CD14-positive monocyte (primary cell): Measurements from ENCODE around the gene TAP2. TPM values are rescaled to one million over a fixed set of nuclear protein-coding genes. Genes with fewer than 3 reads are reported as not detected.
A peak's percentile ranks its signal among the peaks of the same experiment; 100 is the strongest.

ENCODE experiments used
- DNase-seq, 3 donors: peaks; one replicate each; pipeline ENCODE4 v3.0.0-alpha.2; 2011 to 2022
- H2AFZ ChIP-seq: 2 replicates; pipeline ENCODE4 v1.6.0; 2012; ENCODE audit warnings: mild to moderate bottlenecking, low read depth, low read length, inconsistent platforms; ENCODE audit not compliant: insufficient read depth, poor library complexity, severe bottlenecking
- H3K27ac ChIP-seq, 2 donors: 1 replicate in 1 of 2; 2 replicates in 1 of 2; pipeline ENCODE4 v1.5.1; 2012 to 2013; ENCODE audit warnings: low read length in 2 of 2, control low read depth in 1 of 2, inconsistent platforms in 1 of 2, low read depth in 1 of 2, mild to moderate bottlenecking in 1 of 2
- H3K27me3 ChIP-seq, 2 donors: one replicate each; pipeline versions ENCODE4 v1.6.0 to v1.6.1; 2011 to 2013; ENCODE audit warnings: low read length in 2 of 2; ENCODE audit not compliant: control insufficient read depth in 2 of 2, insufficient read depth in 2 of 2
- H3K36me3 ChIP-seq, 2 donors: replicated peaks in 1 of 2; 1 replicate in 1 of 2; 2 replicates in 1 of 2; pipeline versions ENCODE4 v1.5.1 to v1.6.1; 2012 to 2013; ENCODE audit warnings: low read length in 2 of 2, control low read depth in 1 of 2, inconsistent platforms in 1 of 2, mild to moderate bottlenecking in 1 of 2; ENCODE audit not compliant: insufficient read depth in 2 of 2, control insufficient read depth in 1 of 2
- H3K4me1 ChIP-seq, 2 donors: 1 replicate in 1 of 2; 2 replicates in 1 of 2; pipeline versions ENCODE4 v1.5.1 to v1.6.1; 2012 to 2013; ENCODE audit warnings: low read length in 2 of 2, control low read depth in 1 of 2, inconsistent platforms in 1 of 2, mild to moderate bottlenecking in 1 of 2, moderate library complexity in 1 of 2; ENCODE audit not compliant: insufficient read depth in 2 of 2, control insufficient read depth in 1 of 2
- H3K4me2 ChIP-seq: replicated peaks from 2 replicates; pipeline ENCODE3; 2012; ENCODE audit warnings: low read length, moderate library complexity, mild to moderate bottlenecking; ENCODE audit not compliant: poor library complexity, severe bottlenecking; ENCODE audit errors: extremely low read depth
- H3K4me3 ChIP-seq, 3 experiments: fragments of 200-600 bp in 1 of 3; sonication (generic) in 1 of 3; replicated peaks in 1 of 3; 1 replicate in 2 of 3; 2 replicates in 1 of 3; pipeline ENCODE4 v1.5.1; 2011 to 2013; ENCODE audit warnings: low read length in 3 of 3, mild to moderate bottlenecking in 3 of 3, control low read depth in 2 of 3, low read depth in 2 of 3, inconsistent platforms in 1 of 3, moderate library complexity in 1 of 3
- H3K79me2 ChIP-seq: 2 replicates; pipeline ENCODE4 v1.6.0; 2012; ENCODE audit warnings: mild to moderate bottlenecking, control low read depth, inconsistent platforms, low read length, moderate library complexity; ENCODE audit not compliant: insufficient read depth
- H3K9ac ChIP-seq: 2 replicates; pipeline ENCODE4 v1.6.0; 2017; ENCODE audit warnings: low read length, mild to moderate bottlenecking; ENCODE audit not compliant: insufficient read depth, poor library complexity, severe bottlenecking
- H3K9me3 ChIP-seq, 2 donors: replicated peaks in 1 of 2; 1 replicate in 1 of 2; 2 replicates in 1 of 2; pipeline versions ENCODE4 v1.5.1 to v1.6.1; 2012 to 2013; ENCODE audit warnings: low read length in 2 of 2, control low read depth in 1 of 2; ENCODE audit not compliant: control insufficient read depth in 1 of 2, insufficient read depth in 1 of 2
- H4K20me1 ChIP-seq: 2 replicates; pipeline ENCODE4 v1.6.0; 2012; ENCODE audit warnings: mild to moderate bottlenecking, low read length, control low read depth, moderate library complexity; ENCODE audit not compliant: insufficient read depth
- H3K27ac Mint-ChIP-seq, 7 donors: one replicate each; pipeline ENCODE4 v1.8.0; 2020; ENCODE audit warnings: mild to moderate bottlenecking in 7 of 7, mixed read lengths in 7 of 7, moderate library complexity in 6 of 7, inconsistent platforms in 2 of 7
- H3K27me3 Mint-ChIP-seq, 3 donors: one replicate each; pipeline ENCODE4 v1.8.0; 2021 to 2022; ENCODE audit warnings: low read depth in 3 of 3, mild to moderate bottlenecking in 3 of 3, mixed read lengths in 3 of 3, moderate library complexity in 3 of 3, inconsistent platforms in 1 of 3
- H3K36me3 Mint-ChIP-seq, 2 donors: one replicate each; pipeline ENCODE4 v1.8.0; 2020; ENCODE audit warnings: mixed read lengths in 2 of 2, inconsistent platforms in 1 of 2, mild to moderate bottlenecking in 1 of 2
- H3K4me1 Mint-ChIP-seq: one replicate; pipeline ENCODE4 v1.8.0; 2020; ENCODE audit warnings: mild to moderate bottlenecking, mixed read lengths
- H3K4me3 Mint-ChIP-seq, 2 donors: one replicate each; pipeline ENCODE4 v1.8.0; 2020; ENCODE audit warnings: mild to moderate bottlenecking in 2 of 2, mixed read lengths in 2 of 2, moderate library complexity in 1 of 2
- H3K9me3 Mint-ChIP-seq, 7 donors: one replicate each; pipeline ENCODE4 v1.8.0; 2020 to 2022; ENCODE audit warnings: mixed read lengths in 7 of 7, mild to moderate bottlenecking in 6 of 7, moderate library complexity in 6 of 7, inconsistent platforms in 2 of 7
- CTCF ChIP-seq: fragments of 200-600 bp; IDR thresholded peaks from one replicate; pipeline ENCODE4 v1.8.0; 2022; ENCODE audit warnings: antibody characterized with exemption, mild to moderate bottlenecking
- WGBS: methylation state at CpG from one replicate; pipeline ENCODE4 v1.1.5; 2013; ENCODE audit warnings: missing lambda C conversion rate; ENCODE audit not compliant: insufficient coverage; 5-methylcytosine and 5-hydroxymethylcytosine counted together
- intact Hi-C, 2 donors: fragments of 100-400 bp; cut with micrococcal nuclease; formaldehyde crosslinking; loops; one replicate each; pipeline versions ENCODE4 v1.15.0 to v1.15.1; 2023
- polyA plus RNA-seq, 3 donors: library from polyadenylated mRNA; depleted of rRNA in 1 of 3; unstranded in 2 of 3; stranded (reverse) in 1 of 3; fragments of 300-500 nt in 2 of 3; fragments of >200 nt in 1 of 3; fragmentation: Illumina TruSeq in 2 of 3; gene quantifications; 1 replicate in 2 of 3; 2 replicates in 1 of 3; pipeline ENCODE4 v1.2.3, GENCODE V29; 2012 to 2021

TAP2 gene
- polyA plus RNA-seq, 3 donors: 12.6 to 48.7 (median 25.9) TPM

GRCh38 chr6:32854376-32855178 is 16.0 kb upstream of the TAP2 start:
- peaks cover 62% of the 10 kb centered on the region for H3K4me1 Mint-ChIP-seq
- H3K9ac ChIP-seq: peak overlapping the region; percentile 92

More at GRCh38 chr6:32854376-32855178, 16.0 kb upstream of the TAP2 start:
- H3K4me1 ChIP-seq: peaks cover 47 to 61% of the 10 kb centered on the region in 2 donors
- intact Hi-C loops: loop anchor here in 1 of 2 donors (2.0 kb wide), 1 partner anchor 14 kb away; no protein-coding TSS in a partner anchor
- H3K4me3 ChIP-seq: peak overlapping the region; percentile 79 to 99 (median 98)
- peak overlapping the region; percentile 96 for H3K4me2 ChIP-seq
- peaks cover 74% of the 10 kb centered on the region for H3K79me2 ChIP-seq
- DNase-seq: peak; percentile 46 to 63 (median 58)
- peak overlapping the region; percentile 99 for H3K4me3 Mint-ChIP-seq
- peak overlapping the region; percentile 80 for H2AFZ ChIP-seq
- no peak for TF ChIP-seq CTCF
- H3K27ac ChIP-seq: peak overlapping the region; percentile 93 to 99
- peak overlapping the region; percentile 97 to 100 (median 99) for H3K27ac Mint-ChIP-seq
- peaks cover 0 to 6% (median 2%) of the 10 kb centered on the region in 7 donors for H3K9me3 Mint-ChIP-seq
- H4K20me1 ChIP-seq: peaks cover 55% of the 10 kb centered on the region
- H3K27me3 Mint-ChIP-seq: peaks cover 0 to 5% (median 1%) of the 10 kb centered on the region in 3 donors
- H3K36me3 Mint-ChIP-seq: peaks cover 62 to 64% of the 10 kb centered on the region in 2 donors
- 0% methylated on average over 16 of the region's 24 CpGs for WGBS
- peaks cover 49 to 68% of the 10 kb centered on the region in 2 donors for H3K36me3 ChIP-seq
- no peaks in the 10 kb centered on the region for H3K9me3 ChIP-seq
- H3K27me3 ChIP-seq: no peaks in the 10 kb centered on the region
